ENCODE results near the gene SH2D1B.

DNA sequence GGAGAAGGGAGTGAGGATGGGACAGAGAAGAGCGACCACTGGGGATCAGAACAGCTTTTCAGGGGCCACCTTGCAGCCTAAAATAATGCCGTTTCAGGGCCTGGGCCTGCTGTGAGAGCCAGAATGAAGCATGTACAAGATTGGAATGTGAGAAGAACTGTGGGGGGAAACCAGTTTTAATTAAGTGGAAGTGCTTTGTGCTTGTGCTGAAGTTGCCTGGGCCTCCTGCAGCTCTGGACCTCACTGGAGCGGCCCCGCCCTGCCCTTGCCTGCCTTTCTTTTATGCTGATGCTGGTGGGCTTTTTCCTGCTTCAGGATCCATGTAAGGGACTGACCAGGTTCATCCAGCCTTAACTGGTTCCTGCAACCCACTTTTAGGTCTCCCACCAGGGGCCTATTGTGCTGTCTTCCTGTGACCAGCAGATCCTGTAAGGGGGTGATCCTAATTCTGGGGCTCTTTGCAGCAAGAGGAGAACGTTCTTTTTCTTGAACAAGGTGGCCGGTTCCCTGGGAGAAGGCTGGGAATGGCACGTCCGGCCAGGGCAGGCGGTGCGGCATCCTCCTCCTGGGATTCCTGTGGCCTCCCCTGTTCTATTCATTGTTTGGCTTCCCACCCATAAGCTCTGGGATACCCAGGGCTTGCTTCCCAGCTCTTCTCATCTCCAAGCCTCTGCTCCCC is 27.2 kb downstream of the SH2D1B start:
- TF ChIP-seq, protein P1, sequence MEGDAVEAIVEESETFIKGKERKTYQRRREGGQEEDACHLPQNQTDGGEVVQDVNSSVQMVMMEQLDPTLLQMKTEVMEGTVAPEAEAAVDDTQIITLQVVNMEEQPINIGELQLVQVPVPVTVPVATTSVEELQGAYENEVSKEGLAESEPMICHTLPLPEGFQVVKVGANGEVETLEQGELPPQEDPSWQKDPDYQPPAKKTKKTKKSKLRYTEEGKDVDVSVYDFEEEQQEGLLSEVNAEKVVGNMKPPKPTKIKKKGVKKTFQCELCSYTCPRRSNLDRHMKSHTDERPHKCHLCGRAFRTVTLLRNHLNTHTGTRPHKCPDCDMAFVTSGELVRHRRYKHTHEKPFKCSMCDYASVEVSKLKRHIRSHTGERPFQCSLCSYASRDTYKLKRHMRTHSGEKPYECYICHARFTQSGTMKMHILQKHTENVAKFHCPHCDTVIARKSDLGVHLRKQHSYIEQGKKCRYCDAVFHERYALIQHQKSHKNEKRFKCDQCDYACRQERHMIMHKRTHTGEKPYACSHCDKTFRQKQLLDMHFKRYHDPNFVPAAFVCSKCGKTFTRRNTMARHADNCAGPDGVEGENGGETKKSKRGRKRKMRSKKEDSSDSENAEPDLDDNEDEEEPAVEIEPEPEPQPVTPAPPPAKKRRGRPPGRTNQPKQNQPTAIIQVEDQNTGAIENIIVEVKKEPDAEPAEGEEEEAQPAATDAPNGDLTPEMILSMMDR (IDR thresholded peaks at IDR 0.05): no peak
- TF ChIP-seq POLR2A (IDR thresholded peaks at IDR 0.05): no peak
